ENCODE results near the gene NARF.
A peak's percentile ranks its signal among the peaks of the same experiment; 100 is the strongest.
"Not testable (repeated sequence)": the region's sequence is repeated elsewhere in the genome, so short reads cannot be mapped to it uniquely, and the experiment has no call there.

NARF gene

DNA sequence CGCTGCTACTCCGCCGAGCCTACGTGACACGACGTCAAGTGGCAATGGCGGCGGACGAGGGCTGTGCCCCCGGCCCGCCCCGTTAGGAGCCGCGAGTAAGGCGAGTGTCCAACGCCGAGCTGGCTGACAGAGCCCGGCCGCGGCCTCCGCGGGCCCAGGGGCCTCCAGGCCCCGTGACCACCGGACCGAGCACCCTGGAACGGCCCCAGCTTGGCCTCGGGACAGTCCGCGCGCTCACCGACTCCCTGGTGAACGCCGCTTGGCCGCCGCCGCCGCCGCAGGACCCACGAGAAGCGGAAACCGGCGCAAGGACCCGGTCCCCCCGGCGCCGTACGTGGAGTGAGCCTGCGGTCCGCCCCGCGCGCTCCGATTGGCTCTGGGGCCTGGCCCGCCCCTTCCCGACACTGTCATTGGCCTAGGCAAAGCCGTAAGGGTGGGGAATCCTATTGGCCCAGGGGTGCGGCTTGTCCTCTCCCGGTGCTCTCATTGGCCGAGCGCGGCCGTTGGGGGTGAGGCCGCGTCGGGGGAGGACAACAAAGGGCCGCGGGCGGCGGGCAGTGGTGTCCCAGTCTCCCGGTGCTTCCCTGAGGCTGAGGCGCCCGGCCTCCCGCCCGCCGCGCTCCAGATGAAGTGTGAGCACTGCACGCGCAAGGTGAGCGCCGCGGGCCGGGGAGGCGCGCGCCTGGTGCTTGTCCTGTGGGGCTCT lies at the start of gene NARF:
TSS of gene NARF (plus strand) at position 563 of the 706 bp plus-strand sequence. CDS start at position 626, 63 bp downstream.
- DNase-seq = peak; percentile 100

DNA sequence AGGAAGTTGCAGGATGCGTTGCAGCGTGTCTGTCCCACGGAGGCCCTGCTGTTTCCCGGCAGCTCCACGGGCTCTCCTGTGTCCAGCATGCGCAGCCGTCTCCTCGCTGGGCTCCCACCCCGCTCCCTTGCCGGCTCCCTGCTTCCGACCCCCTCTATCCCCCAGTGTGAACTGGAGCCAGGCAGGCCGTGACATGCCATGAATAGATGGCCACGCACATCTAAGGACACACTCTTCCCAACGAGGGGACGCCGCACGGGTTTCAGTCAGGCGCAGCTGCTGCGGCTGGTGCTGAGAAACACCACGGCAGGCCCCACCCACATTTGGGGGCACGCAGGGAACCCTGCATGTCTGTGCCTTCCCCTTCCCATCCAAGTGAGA lies 49.6 kb upstream of the NARF start:
- DNase-seq = no peak

DNA sequence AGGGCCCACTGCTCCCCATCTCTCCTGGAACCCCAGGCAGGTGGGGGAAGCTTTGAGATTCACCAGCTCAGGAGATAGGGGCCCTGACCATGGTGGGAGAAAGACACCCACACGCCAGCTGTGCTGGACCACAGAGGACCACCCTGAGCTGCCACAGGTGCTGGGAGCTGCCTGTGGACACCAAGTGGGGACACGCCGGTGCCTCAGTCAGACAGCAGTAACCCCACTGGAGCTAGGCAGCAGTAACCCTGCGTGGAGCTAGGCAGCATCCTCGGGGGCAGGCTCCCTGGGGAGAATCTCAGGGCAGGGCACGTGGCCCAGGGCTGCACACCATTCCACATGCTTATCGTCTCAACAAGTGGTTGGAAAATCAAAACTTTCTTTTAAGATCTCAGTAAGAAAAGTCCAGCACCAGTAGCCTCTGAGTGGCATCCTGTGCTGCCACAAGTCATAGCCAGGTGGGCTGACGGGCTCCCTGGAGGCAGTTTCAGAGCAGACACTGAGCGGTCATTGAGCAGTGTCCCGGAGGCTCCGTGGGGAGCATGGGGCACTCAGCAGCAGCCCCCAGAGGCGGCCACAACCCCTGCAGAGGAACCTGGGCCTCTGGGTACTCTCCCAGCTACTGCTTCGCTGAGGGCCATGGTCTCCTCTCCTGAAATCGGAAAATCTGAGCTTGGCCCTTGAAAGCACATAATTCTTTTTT lies 48.4 kb upstream of the NARF start:
- no peak for DNase-seq

DNA sequence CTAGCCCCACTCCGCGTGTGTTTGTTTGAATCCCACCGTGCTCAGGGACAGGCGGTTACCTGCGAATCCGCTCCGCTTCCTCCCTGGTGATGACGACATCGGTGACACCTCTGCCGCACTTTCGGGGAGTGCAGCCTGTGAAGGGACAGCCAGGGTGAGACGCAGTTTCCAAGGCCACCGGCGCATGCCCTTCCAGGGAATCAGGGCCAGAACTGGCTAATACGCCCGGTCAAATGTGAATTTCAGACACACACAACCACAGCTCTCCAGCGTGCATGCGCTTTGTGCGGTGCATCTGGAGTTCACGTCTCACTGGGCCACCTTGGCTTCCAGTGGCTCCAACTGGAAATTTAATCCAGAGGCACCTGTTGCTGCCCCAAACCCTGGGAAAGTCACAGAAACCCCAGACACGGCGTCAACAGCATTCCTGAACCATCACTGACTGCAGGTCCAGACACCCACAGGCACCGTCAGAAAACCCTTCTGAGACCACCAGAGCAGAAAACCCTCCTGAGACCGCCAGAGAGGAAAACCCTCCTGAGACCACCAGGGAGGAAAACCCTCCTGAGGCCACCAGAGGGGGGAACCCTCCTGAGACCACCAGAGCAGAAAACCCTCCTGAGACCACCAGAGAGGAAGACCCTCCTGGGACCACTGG lies 47.0 kb upstream of the NARF start:
- DNase-seq = no peak

DNA sequence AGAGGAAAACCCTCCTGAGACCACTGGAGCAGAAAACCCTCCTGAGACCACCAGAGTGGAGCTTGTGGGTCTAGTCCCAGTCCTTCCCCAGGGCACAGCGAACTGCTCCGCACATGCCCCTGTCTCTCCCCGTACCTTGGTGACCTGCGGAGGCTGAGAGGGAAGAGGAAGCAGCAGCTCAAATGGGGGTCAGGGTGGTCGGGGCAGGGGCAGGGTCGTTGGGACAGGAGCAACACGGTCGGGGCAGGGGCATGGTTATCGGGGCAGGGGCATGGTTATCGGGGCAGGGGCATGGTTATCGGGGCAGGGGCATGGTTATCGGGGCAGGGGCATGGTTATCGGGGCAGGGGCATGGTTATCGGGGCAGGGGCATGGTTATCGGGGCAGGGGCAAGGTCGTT lies 46.5 kb upstream of the NARF start:
- DNase-seq = not testable (repeated sequence)

DNA sequence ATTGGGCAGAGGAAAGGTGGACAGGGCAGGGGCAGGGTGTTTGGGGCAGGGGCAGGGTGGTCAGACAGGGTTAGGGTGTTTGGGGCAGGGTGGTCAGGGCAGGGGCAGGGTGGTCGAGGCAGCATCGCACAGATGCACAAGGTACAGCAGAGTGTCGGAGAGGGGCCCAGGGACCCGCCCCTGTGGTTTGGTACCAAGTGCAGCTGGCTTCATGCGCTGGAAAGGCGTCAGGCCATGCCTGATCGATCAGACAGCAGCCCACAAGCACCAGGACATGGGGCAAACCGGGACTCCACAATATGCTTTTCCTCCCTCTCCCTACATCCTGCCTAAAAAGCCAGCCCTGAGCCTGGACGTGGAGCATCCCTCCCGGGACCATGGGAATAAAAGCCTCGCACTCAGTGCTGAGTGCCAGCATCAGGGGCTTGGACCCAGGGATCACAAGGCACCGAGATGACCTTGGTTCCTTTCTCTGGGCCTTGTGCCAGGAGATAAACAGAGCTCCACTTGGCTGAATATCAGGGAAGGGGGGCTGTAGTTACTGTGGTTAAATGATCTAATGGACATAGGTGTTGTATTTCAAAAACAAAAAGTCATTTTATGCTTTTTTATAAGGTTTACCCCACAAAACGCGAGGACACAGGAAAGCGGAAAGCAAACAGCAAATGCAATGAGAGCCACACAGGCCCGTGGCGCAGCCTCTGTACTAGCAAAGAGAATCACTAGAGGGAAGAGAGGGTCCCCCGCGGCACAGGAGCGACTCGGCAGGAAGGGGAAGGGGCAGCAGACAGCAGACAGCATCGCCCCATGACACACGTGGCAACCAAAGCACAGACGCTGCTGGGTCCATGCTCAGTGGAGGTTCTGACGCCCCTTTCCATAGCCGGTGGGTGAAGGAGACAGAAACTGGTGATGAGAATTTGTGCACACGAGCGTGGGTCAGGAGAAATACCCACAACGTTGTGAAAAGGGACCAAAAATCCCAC lies 45.7 kb upstream of the NARF start:
- DNase-seq = no peak

DNA sequence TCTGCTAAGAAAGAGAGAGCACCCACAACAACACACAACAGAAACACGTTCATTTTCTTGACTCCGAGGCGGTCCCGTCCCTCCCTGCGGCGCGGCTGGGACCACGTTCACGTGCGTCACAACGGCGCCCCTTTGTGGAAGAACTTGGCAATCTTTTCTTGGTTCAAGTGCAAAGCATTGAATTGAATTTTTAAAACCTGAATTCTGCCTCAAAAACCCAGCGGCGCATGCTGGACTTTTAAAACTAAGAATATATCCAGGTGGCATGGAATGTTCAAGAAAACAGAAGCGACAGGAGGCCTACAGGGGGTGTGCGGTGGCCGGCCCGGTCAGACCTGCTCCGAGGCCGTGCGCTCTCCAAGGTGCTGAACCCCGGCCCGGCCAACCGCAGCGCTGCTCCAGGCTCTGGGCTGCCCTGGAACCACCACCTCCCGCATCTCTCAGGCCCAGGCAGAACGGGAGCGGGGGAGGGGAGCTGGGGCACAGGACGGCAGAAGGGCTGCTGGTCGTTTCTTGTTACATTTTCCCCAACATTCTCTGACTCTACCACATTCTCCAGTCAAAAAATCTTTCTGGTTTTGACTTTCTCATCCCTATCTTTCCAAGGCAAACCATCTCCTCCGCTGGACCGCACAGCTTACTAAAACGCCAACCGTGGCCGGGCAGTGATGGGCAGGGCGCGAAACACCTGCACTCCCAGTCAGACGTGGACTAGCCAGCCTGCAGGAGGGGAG lies 43.8 kb upstream of the NARF start:
- DNase-seq = peak; percentile 74

DNA sequence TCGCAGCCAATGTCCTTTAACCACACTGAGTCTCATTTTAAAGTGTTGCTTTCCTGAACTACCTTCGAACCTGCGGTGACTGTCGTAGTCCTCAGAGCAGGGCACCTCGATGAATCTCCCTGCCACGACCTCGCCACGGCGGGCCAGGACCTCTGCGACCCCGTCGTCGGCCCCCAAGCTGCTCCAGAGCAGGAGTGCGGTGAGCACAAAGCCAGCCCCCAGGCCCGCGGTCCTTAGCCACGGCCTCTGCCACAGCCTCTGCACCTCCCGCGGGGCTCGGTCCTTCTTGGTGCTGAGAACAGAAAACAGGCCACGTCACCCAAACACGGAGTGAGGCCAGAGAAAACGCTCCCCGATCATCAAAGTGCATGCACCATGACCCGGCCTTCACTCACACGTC lies 43.2 kb upstream of the NARF start:
- DNase-seq = no peak

DNA sequence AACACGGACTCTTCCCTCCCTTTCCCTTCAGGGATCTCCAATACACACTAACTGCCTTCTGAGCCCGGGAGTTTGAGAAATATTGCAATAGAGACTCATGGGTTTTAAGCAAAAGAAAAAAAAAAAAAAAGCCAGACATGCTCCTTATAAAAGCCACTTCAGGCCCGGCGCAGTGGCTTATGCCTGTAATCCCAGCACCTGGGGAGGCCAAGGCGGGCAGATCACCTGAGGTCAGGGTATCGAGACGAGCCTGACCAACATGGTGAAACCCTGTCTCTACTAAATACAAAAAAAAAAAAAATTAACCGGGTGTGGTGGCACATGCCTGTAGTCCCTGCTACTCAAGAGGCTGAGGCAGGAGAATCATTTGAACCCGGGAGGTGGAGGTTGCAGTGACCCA lies 42.8 kb upstream of the NARF start:
- no peak for DNase-seq

DNA sequence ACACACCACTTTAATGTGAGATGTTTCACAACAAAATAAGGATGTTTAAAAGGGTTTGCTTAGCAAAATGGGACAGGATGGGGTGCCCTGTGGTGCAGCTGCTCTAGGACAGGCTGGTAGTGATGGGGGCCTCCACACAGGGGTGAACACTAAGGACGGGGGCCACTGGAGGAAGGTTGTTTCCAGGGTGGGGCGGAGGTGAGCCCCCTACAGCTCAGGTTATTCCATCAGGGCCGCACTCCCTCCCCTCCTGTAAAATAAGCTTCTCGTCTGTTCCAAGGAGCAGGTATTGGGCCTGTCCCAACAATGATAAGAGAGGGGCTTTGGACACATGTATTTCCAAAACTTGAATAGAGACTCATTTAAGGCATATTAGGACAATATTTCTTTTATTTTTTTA lies 42.3 kb upstream of the NARF start:
- no peak for DNase-seq

DNA sequence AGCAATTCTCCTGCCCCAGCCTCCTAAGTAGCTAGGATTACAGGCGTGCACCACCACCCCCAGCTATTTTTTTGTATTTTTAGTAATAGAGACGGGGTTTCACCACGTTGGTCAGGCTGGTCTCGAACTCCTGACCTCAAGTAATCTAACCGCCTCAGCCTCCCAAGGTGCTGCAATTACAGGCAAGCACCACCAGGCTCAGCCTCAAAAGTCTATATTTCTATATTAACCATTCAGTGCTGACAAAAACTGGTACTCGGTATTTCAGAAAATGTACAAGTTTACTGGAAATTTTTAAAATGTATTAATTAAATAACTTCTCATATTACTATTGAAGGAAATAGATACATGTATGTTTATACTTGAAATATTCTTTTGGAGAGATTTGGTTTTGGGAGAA lies 41.8 kb upstream of the NARF start:
- no peak for DNase-seq

DNA sequence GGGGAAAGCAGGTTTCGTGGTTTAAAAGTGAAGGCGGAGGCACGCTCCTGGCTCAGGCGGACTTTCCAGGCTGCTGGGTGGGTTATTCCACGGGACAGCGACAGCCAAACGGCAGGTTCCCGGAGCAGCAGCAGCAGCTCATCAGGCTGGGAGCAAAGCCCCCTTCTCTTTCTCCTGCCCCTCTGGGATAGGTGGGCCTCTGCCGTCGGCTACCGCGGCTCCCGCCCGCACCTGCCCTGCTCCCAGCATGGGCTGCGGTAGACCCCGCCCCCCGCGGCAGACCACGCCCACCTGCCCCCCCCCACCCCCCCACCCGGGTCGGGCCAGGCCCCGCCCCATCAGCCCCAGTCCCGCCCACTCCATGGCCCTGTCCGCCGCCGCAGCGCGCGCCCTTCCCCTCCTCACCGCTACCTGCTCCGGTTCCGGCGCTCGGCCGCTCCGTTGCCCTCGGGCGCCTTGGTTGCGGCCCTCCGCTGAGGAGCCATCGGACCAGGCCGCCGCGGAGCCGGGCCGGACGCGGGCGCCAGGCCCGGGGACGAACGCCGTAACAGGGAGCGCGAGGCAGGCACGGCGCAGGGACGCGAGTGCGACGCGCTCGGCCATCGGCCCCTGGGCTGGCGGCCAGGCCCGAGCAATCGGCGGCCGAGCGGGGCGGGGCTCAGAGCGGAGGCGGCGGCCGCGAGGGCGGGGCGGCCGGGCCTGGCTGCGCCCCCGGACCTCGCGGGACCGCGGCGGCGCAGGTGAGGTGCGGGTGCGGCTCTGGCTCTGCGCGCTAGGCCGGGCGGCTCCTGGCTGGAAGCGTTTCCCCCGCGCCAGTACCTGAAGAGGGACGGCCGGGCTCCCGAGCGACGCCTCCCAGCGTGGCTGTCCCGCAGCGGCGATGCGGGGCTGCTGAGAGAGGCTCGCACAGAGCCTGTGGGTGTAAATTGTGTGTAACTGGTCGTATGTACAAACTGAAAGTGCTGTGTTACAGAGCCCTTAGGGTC lies 40.2 kb upstream of the NARF start, which contains the start of the genes HEXD and OGFOD3:
TSS of gene HEXD (plus strand) at position 347 of the 986 bp plus-strand sequence. CDS start 1,453 bp downstream, outside the sequence.
TSS of gene OGFOD3 (minus strand) at position 586 of the 986 bp plus-strand sequence. CDS start at position 485, 101 bp downstream.
- DNase-seq = peak; percentile 85

DNA sequence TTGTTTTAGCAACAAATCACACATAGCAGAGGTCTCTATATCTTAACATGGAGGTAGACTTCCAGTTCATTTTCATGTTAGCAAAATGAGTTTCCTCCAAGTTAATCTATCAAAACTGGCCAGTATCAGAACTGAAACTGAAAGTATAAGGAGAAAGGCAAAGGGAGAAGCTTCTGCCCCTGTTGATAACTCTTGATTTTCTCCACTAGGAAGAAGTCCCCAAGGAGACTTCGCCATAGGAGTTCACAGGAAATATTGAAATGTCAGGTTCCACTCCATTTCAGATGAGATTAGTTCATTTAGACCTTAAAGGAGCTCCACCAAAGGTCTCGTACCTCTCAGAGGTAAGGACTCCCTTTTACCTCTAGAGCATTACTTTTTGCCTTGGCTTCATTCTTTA lies 39.0 kb upstream of the NARF start:
- no peak for DNase-seq

DNA sequence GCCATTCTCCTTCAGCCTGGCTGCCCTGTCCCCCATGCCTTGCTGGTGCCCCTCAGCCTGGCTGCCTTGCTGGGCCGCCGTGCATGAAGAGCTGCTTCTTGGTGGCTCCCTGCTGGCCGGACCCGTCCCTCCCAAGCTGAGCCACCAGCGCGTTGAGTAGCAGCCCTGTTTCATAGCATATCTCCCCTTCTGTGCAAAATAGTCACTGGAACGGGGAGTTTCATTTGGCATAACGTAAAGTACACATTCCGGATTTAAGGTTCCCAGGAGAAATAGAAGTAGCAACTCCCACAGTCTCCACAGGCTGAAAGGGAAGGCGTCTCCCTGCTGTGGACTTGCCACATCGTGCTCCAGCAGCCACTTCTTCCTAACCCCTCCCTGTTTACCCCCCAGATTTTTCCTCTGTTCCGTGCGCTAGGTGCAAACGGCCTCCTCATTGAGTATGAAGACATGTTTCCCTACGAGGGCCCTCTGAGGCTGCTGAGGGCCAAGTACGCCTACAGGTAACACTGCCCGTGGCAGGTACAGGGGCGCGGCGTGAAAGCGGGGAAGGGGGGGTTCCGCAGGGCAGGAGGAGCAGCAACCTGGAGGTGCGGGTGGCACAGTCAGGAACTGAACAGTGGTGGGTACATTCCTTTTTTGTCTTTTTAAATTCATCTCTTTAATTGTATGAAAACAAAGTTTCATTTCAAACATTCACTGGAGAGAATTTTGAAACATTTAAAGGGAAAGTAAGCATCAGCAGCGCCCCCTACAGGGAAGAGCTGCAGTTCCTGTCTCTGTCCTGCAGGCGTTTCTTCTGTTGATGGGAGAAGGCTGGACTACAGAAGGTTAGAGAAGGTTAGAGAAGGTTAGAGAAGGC lies 34.3 kb upstream of the NARF start:
- no peak for DNase-seq

DNA sequence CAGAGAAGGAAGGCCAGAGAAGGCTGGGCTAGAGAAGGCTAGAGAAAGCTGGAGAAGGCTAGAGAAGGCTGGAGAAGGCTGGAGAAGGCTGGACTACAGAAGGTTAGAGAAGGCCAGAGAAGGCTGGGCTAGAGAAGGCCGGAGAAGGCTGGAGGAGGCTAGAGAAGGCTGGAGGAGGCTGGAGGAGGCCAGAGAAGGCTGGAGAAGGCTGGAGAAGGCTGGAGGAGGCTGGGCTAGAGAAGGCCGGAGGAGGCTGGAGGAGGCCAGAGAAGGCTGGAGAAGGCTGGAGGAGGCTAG lies 33.7 kb upstream of the NARF start:
- no peak for DNase-seq

DNA sequence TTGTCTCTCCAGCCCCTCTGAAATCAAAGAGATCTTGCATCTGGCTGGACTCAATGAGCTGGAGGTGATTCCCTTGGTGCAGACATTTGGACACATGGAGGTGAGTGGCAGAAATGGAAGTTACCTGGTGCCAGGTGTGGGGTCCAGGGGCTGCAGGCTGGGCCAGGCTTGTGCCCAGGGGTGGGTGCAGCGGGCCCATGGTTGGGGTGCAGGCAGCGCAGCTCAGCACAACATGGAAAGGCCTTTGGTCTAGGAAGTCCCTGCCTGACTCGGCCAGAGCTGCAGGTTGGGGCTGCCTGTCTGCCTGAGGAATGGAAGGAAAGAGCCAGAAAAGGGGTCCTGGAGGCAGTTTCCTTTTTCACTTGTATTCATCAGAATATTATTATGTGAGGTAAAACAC lies 30.0 kb upstream of the NARF start:
- DNase-seq = no peak

DNA sequence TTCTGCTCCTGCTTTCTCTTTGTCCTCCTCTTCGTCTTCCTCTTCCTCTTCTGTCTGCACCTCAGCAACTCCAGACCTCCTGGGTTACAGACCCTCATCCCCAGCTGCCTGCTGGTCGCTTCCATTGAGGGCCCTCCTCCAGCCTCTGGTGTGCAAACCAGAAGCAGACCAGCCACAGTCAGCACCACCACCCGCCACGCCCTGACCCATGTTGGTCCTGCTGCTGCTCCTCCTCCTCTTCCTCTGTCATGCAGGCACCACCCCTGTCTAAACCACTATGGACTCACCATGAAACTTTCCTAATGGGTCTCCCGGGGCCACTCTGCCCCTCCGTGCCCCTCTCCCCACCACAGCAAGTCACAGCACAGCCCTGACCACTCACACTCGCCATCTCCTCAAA lies 28.7 kb upstream of the NARF start:
- no peak for DNase-seq

DNA sequence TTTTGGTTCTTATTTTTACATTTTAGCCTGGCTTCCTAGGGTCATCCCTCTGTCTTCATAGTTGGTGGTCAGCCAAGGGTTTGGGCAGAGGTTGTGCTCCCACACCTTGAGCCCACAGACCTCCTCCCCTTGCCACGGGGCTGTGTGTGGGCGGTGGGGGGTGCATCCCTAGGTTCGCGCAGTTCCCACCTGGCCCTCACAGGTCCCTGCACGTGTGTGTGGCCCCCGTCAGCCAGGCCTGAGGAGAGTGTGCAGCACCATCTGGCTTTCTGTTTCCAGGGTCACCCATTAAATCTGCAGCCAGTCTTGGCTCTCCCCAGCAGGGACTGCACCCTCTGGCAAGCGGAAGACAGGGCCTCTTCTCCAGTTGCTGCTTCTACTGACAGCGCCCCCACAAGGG lies 26.5 kb upstream of the NARF start:
- no peak for DNase-seq

DNA sequence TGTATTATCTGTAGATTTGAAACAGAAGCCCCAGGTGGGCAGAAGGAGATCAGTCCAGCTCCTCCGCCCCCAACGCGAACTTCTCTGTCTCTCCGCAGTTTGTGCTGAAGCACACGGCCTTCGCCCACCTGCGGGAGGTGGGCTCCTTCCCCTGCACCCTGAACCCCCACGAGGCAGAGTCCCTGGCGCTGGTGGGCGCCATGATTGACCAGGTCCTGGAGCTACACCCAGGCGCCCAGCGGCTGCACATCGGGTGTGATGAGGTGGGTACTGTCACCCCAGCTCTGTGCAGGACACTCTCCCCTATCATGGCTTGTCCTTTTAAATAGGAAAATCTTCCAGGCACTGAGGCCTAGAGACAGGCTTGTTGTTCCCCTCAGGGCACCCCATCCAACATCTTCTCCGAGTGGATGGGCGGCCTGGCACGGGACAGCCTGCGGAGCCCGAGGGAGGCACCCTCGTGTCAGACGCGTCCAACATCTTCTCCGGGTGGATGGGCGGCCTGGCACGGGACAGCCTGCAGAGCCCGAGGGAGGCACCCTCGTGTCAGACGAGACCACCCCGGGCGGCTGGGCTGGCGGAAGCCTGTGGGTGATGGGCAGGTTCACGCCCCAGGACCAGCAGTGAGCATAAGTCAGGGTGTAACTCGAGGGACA lies 24.9 kb upstream of the NARF start:
- no peak for DNase-seq

Measured in midbrain (tissue), 1 donor.